Measurements from ENCODE around the gene GLO1.

GRCh38 chr6:38644951-38645350 is 58.0 kb downstream of the GLO1 start:
- TF ChIP-seq CTCF (IDR thresholded peaks at IDR 0.05) (no peak), POLR2A (IDR thresholded peaks at IDR 0.05) (no peak)
